ENCODE measurements around the gene COL4A2. TPM values are rescaled to one million over a fixed set of nuclear protein-coding genes. Genes with fewer than 3 reads are reported as not detected.

Gene COL4A2
- polyA plus RNA-seq, 1 donor (not counting 4 experiments of a cell fraction or from before 2014, with no cell fraction given): 30.7 TPM

- Histone ChIP-seq H3K4me1 (ENCODE audit: control insufficient read depth, extremely low read depth, insufficient read depth, low read length) (no peaks in the 10 kb centered on the region), H4K20me1 (ENCODE audit: control insufficient read depth, extremely low read depth, insufficient read depth, low read length) (no peaks in the 10 kb centered on the region), H3K36me3 (ENCODE audit: control insufficient read depth in 2 of 2, extremely low read depth in 1 of 2, insufficient read depth in 2 of 2, low read length in 2 of 2) (no peaks in the 10 kb centered on the region), H3K4me2 (ENCODE audit: control insufficient read depth, extremely low read depth, insufficient read depth, low read depth, low read length) (no peak overlapping the region), H3K27ac (ENCODE audit: control insufficient read depth, insufficient read depth, low read length) (no peak overlapping the region), H3K9me3 (ENCODE audit: control insufficient read depth, low read depth, low read length) (no peaks in the 10 kb centered on the region), H3K79me2 (ENCODE audit: control insufficient read depth, insufficient read depth, low read length) (no peaks in the 10 kb centered on the region), H2AFZ (ENCODE audit: control insufficient read depth, low read length) (no peak overlapping the region), H3K4me3 (ENCODE audit: control insufficient read depth in 2 of 3, extremely low read depth in 1 of 3, insufficient read depth in 2 of 3, low read depth in 1 of 3, low read length in 3 of 3) (no peak overlapping the region), H3K27me3 (ENCODE audit: control insufficient read depth, extremely low read depth, insufficient read depth, low read length) (no peaks in the 10 kb centered on the region), H3K9ac (ENCODE audit: control insufficient read depth, extremely low read depth, insufficient read depth, low read length) (no peak overlapping the region), H3K9me1 (ENCODE audit: control insufficient read depth, extremely low read depth, insufficient read depth, low read length) (no peaks in the 10 kb centered on the region)
- no peak for DNase-seq (ENCODE audit: low read depth, low spot score)
- peak in 1 of 3 experiments; percentile 1 for TF ChIP-seq CTCF (optimal IDR thresholded peaks at IDR 0.05 in 1 of 3, IDR thresholded peaks at IDR 0.05 in 1 of 3, conservative IDR thresholded peaks at IDR 0.05 in 1 of 3; ENCODE audit: extremely low read depth in 1 of 3, insufficient read depth in 2 of 3, low read length in 3 of 3)
- TF ChIP-seq EZH2 (IDR thresholded peaks at IDR 0.05; ENCODE audit: low read length): no peak
- dilution Hi-C loops (cut with MboI; ENCODE audit: extremely low pct_ligation_motif_present, low sequenced_read_pairs): no loop called here
- peak; percentile 26 for FAIRE-seq
Measured at GRCh38 chr13:110369400-110369799, 62.3 kb downstream of the COL4A2 start.

GRCh38 chr13:110371550-110372465 is 64.7 kb downstream of the COL4A2 start:
- H3K9me3 ChIP-seq (ENCODE audit: control insufficient read depth, low read depth, low read length): no peaks in the 10 kb centered on the region
- no peak overlapping the region for H3K4me3 ChIP-seq (ENCODE audit: control insufficient read depth in 2 of 3, extremely low read depth in 1 of 3, insufficient read depth in 2 of 3, low read depth in 1 of 3, low read length in 3 of 3)
- no peak overlapping the region for H3K9ac ChIP-seq (ENCODE audit: control insufficient read depth, extremely low read depth, insufficient read depth, low read length)
- dilution Hi-C loops (cut with MboI; ENCODE audit: extremely low pct_ligation_motif_present, low sequenced_read_pairs): no loop called here
- no peaks in the 10 kb centered on the region for H3K79me2 ChIP-seq (ENCODE audit: control insufficient read depth, insufficient read depth, low read length)
- H3K4me2 ChIP-seq (ENCODE audit: control insufficient read depth, extremely low read depth, insufficient read depth, low read depth, low read length): no peak overlapping the region
- no peak for TF ChIP-seq EZH2 (IDR thresholded peaks at IDR 0.05; ENCODE audit: low read length)
- no peak for TF ChIP-seq CTCF (optimal IDR thresholded peaks at IDR 0.05 in 1 of 3, IDR thresholded peaks at IDR 0.05 in 1 of 3, conservative IDR thresholded peaks at IDR 0.05 in 1 of 3; ENCODE audit: extremely low read depth in 1 of 3, insufficient read depth in 2 of 3, low read length in 3 of 3)
- H3K4me1 ChIP-seq (ENCODE audit: control insufficient read depth, extremely low read depth, insufficient read depth, low read length): no peaks in the 10 kb centered on the region
- no peak overlapping the region for H2AFZ ChIP-seq (ENCODE audit: control insufficient read depth, low read length)
- no peaks in the 10 kb centered on the region for H3K27me3 ChIP-seq (ENCODE audit: control insufficient read depth, extremely low read depth, insufficient read depth, low read length)
- H3K27ac ChIP-seq (ENCODE audit: control insufficient read depth, insufficient read depth, low read length): no peak overlapping the region
- no peaks in the 10 kb centered on the region for H4K20me1 ChIP-seq (ENCODE audit: control insufficient read depth, extremely low read depth, insufficient read depth, low read length)
- no peaks in the 10 kb centered on the region for H3K36me3 ChIP-seq (ENCODE audit: control insufficient read depth in 2 of 2, extremely low read depth in 1 of 2, insufficient read depth in 2 of 2, low read length in 2 of 2)
- DNase-seq (ENCODE audit: low read depth, low spot score): no peak
- peak; percentile 20 for FAIRE-seq
- H3K9me1 ChIP-seq (ENCODE audit: control insufficient read depth, extremely low read depth, insufficient read depth, low read length): no peaks in the 10 kb centered on the region

All from keratinocyte (primary cell).